ENCODE results near the gene TRIM21.
"Not testable (repeated sequence)": the region's sequence is repeated elsewhere in the genome, so short reads cannot be mapped to it uniquely, and the experiment has no call there.

Gene TRIM21

GRCh38 chr11:4393209-4393857 is at the start of gene TRIM21:
TSS of gene TRIM21 (minus strand) at chr11:4393702. CDS start at chr11:4390409, 3,293 bp downstream.
- peak; percentile 61 for DNase-seq

GRCh38 chr11:4441515-4441914 is 48.0 kb upstream of the TRIM21 start:
- no peak for DNase-seq

DNA sequence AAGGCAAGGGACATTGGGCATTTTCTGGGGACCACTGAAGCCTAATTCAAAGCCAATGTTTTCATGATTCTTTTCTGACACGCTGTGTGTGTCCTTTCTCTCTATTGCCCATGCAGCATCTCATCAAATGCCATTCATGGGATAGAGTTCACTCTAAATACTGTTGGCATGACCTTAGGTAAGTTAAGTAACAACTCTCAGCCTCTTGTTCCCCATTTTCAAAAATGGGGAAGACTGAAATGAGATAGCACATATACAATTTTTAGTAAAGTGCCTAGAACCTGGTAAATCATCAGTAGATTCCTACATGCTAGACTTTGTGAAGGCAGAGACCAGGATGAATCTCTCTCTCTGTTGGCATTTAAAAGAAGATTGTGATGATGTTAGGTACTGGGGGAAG is 42.9 kb upstream of the TRIM21 start:
- no peak for DNase-seq

- no peak for DNase-seq
Measured at GRCh38 chr11:4433856-4434255, 40.4 kb upstream of the TRIM21 start.

- no peak for DNase-seq
Measured at GRCh38 chr11:4430051-4430450, 36.5 kb upstream of the TRIM21 start.

- no peak for DNase-seq
Measured at GRCh38 chr11:4418403-4418802, 24.9 kb upstream of the TRIM21 start.

- DNase-seq: no peak
Measured at GRCh38 chr11:4416816-4417215, 23.3 kb upstream of the TRIM21 start.

GRCh38 chr11:4416306-4416705 is 22.8 kb upstream of the TRIM21 start:
- no peak for DNase-seq

DNA sequence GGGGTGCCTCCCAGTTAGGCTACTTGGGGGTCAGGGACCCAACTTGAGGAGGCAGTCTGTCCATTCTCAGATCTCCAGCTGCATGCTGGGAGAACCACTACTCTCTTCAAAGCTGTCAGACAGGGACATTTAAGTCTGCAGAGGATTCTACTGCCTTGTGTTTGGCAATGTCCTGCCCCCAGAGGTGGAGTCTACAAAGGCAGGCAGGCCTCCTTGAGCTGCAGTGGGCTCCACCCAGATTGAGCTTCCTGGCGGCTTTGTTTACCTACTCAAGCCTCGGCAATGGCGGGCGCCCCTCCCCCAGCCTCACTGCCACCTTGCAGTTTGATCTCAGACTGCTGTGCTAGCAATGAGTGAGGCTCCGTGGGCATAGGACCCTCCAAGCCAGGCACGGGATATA is 12.7 kb upstream of the TRIM21 start:
- not testable (repeated sequence) for DNase-seq

GRCh38 chr11:4393858-4394223 is 339 bp upstream of the TRIM21 start:
- DNase-seq: no peak

- no peak for DNase-seq
Measured at GRCh38 chr11:4388221-4388620, 5.3 kb downstream of the TRIM21 start.

- no peak for DNase-seq
Measured at GRCh38 chr11:4385978-4386740, 7.3 kb downstream of the TRIM21 start.

GRCh38 chr11:4381901-4382300 is 11.6 kb downstream of the TRIM21 start:
- no peak for DNase-seq

GRCh38 chr11:4375431-4376140 is 17.9 kb downstream of the TRIM21 start:
- DNase-seq: no peak

DNA sequence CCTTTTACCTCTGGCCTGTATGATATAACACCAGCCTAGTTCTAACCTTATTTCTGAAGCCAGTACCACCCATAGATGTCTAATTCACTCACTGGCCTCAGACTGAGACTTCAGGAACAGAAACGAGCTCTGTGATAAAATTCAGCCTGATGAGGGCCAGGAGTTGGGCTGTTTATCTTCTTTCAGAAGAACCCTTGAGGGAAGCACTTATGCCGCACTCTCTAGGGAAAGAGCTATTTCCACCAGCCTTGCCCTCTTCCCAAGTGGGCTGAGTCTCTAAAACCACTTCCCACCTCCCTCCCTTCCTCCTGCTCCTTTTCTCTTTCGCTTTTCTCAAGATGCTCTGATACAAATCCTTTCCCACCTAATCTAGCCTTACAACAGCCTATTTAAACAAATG is 23.3 kb downstream of the TRIM21 start:
- DNase-seq: no peak

DNA sequence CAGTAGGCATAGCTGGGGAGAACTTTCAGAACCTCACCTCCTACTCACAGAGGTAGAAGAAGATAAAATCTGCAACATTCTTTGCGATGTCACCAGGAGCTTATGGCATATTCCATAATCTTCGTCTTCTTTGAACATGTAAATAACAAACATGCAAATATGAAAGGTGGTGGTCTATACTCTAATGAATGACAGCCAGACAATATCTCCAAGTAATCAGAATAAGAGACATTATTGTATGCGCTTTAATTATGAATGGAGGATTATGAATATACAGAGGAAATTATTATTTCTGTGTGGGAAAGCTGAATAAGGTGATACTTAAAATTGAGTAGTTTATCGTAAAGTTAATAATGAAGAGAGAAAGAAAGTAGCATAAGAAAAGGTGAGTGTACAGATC is 25.2 kb downstream of the TRIM21 start, which contains the start of gene OR52B4:
TSS of gene OR52B4 (minus strand) at position 101 of the 400 bp plus-strand sequence. CDS start at position 10, 91 bp downstream.
- DNase-seq: no peak

DNA sequence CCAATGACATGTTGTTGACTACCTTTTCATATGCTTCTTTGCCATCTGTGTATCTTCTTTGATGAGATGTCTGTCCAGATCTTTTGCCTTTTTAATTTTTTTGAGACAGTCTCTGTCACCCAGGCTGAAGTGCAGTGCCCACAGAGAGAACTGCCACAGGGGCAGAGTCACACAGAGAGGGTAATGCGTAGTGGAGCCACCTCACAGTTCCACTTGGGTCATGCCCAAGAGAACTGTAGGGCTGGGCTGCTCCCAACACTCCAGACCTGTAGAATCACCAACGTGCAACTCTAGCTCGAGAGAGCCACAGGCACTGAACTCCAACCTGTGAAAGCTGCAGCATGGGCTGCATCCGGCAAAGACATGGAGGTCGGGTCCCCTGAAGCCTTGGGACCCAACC is 45.4 kb downstream of the TRIM21 start:
- not testable (repeated sequence) for DNase-seq

DNA sequence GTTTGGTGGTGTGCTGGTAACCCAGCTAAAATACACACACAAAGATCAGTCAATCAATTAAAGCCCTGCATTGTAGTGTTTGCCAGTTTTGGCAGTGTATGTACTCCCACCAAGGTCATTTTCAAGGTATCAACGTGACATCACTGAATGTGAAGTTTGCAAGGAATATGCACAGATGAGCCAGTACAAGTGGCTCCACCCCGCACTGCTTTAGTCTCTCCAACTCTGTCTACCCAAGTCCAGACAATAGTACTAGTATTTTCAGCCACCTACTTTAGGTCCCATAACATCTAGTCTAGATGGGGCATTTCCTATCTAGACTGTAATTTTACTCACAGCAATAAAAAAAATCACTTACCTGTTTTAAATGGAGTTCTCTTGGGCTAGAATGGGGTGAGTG is 48.1 kb downstream of the TRIM21 start:
- not testable (repeated sequence) for DNase-seq

Measured in T1000 (cell line).